ENCODE measurements around the gene SLC13A2. TPM values are rescaled to one million over a fixed set of nuclear protein-coding genes. Genes with fewer than 3 reads are reported as not detected.

Gene SLC13A2
- total RNA-seq, 2 donors from 2014 or later: 1.8 TPM; not detected in 1

DNA sequence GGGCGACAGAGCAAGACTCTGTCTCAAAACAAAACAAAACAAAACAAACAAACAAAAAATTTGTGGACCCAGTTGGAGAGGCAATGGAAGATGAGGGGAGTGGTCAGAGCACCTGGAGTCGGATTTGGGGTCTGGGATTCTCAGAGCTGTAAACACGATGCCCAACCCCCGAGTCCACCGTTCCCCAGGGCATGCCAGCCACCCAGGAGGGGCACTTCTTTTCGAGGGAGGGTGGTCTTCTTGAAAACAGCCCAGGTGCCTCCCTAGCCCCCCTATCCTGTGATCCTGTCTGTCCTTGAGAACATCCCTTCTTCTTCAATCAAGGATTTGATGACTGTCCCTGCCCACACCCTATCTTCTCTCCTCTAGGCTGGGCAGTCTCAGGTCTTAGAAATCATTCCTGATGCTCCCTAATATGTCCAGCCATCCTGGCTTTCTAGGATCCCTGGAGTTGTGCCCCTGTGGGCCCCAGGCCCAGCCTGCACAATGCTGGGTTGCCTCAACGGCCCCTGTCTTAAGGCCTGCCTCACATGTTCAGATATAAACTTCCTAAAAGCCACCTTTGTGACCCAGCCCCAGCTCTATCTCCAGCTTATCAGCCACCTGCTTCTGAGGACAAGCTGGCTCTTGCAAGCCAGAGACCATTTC, 3.1 kb upstream of the SLC13A2 start:
- peaks cover 8% of the 10 kb centered on the region for H3K4me1 ChIP-seq
- ATAC-seq (no peak), DNase-seq (peak in 1 of 4 donors; percentile 51)
- TF ChIP-seq POLR2A (IDR thresholded peaks at IDR 0.05): no peak
- TF ChIP-seq, protein P1, sequence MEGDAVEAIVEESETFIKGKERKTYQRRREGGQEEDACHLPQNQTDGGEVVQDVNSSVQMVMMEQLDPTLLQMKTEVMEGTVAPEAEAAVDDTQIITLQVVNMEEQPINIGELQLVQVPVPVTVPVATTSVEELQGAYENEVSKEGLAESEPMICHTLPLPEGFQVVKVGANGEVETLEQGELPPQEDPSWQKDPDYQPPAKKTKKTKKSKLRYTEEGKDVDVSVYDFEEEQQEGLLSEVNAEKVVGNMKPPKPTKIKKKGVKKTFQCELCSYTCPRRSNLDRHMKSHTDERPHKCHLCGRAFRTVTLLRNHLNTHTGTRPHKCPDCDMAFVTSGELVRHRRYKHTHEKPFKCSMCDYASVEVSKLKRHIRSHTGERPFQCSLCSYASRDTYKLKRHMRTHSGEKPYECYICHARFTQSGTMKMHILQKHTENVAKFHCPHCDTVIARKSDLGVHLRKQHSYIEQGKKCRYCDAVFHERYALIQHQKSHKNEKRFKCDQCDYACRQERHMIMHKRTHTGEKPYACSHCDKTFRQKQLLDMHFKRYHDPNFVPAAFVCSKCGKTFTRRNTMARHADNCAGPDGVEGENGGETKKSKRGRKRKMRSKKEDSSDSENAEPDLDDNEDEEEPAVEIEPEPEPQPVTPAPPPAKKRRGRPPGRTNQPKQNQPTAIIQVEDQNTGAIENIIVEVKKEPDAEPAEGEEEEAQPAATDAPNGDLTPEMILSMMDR (IDR thresholded peaks at IDR 0.05): no peak
- no peaks in the 10 kb centered on the region for H3K27me3 ChIP-seq
- WGBS, 2 donors: 78 to 81% methylated on average over 7 of the region's 7 CpGs
- no peaks in the 10 kb centered on the region for H3K36me3 ChIP-seq (replicated peaks in 1 of 2; ENCODE audit: insufficient read depth in 1 of 2, low read depth in 2 of 2)
- intact Hi-C loops (cut with DNase I): no loop called here
- no peak overlapping the region for H3K27ac ChIP-seq
- H3K9me3 ChIP-seq: no peaks in the 10 kb centered on the region
- H3K4me3 ChIP-seq: no peak overlapping the region

DNA sequence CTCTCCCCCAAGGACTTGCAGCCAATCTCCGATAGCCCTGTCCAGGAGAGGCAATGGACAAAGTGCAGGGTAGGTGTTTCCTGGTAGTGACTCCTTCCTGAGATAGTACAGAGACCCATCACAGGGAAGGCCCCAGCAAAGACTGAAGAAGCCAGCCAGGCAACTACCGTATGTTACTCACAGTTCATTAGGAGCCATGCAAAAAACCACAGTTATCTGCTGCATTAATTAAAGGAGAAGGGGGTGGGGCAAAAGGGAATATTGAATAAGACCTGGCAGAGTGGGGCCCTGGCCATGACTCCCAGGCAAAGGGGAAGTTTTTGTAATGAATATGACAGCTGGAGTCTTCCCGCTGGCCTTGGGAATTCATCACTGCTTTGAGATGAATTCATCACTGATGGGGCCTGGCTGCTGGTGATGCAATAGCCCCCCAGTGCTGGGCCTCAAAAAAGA, 2.5 kb upstream of the SLC13A2 start:
- 47 to 51% methylated on average over 3 of the region's 3 CpGs for WGBS, 2 donors
- no peaks in the 10 kb centered on the region for H3K36me3 ChIP-seq (replicated peaks in 1 of 2; ENCODE audit: insufficient read depth in 1 of 2, low read depth in 2 of 2)
- no peak for TF ChIP-seq POLR2A (IDR thresholded peaks at IDR 0.05)
- TF ChIP-seq, protein P1 (IDR thresholded peaks at IDR 0.05): no peak
- no peaks in the 10 kb centered on the region for H3K27me3 ChIP-seq
- H3K27ac ChIP-seq: no peak overlapping the region
- intact Hi-C loops (cut with DNase I): no loop called here
- DNase-seq (peak in 1 of 4 donors; percentile 24), ATAC-seq (no peak)
- H3K4me1 ChIP-seq: peaks cover 8% of the 10 kb centered on the region
- H3K4me3 ChIP-seq: no peak overlapping the region
- H3K9me3 ChIP-seq: no peaks in the 10 kb centered on the region

DNA sequence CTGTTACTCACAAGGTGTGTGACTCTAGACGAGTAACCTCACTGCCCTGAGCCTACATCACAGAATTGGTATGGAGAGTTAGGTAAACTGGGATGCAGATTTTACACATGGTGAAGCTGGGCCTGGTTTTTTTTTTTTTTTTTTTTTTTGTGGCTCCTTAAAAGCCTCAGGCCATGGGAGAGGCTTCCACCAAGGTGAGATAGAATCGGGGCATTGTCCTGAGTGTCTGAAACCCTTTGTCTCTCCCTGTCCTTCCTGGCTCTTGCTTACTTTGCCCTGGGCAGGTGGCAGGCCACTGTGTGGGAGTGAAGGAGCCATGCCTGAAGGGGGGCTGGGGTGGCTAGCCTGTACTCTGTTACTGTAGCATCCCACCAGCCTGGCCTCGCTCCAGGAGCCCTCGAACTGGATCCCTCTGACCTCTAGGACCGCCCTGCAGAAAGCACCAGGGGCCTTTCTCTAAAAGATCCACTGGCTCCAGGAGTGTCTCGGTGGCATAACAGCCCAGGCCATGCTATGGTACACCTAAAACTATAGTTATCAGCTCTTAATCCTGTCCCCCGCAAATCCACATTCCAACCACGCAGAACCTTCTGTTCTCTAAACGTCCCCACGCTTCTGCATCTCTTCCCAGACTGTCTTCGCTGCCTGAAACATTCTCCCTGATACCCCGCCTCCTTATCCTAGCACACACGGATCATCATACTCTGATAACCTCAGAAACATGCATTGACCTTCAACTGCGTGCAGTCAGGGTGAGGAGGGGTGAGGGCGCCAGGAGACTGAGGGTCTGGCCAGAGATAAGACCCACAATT, 1.7 kb upstream of the SLC13A2 start:
- ATAC-seq: no peak
- 80 to 84% methylated on average over 15 of the region's 15 CpGs for WGBS, 2 donors
- no peaks in the 10 kb centered on the region for H3K27me3 ChIP-seq
- intact Hi-C loops (cut with DNase I): no loop called here
- no peak for DNase-seq
- no peak overlapping the region for H3K4me3 ChIP-seq
- H3K4me1 ChIP-seq: peaks cover 8% of the 10 kb centered on the region
- no peaks in the 10 kb centered on the region for H3K9me3 ChIP-seq
- H3K36me3 ChIP-seq (replicated peaks in 1 of 2; ENCODE audit: insufficient read depth in 1 of 2, low read depth in 2 of 2): no peaks in the 10 kb centered on the region
- no peak overlapping the region for H3K27ac ChIP-seq
- TF ChIP-seq POLR2A (IDR thresholded peaks at IDR 0.05): no peak
- TF ChIP-seq, protein P1 (IDR thresholded peaks at IDR 0.05): no peak

DNA sequence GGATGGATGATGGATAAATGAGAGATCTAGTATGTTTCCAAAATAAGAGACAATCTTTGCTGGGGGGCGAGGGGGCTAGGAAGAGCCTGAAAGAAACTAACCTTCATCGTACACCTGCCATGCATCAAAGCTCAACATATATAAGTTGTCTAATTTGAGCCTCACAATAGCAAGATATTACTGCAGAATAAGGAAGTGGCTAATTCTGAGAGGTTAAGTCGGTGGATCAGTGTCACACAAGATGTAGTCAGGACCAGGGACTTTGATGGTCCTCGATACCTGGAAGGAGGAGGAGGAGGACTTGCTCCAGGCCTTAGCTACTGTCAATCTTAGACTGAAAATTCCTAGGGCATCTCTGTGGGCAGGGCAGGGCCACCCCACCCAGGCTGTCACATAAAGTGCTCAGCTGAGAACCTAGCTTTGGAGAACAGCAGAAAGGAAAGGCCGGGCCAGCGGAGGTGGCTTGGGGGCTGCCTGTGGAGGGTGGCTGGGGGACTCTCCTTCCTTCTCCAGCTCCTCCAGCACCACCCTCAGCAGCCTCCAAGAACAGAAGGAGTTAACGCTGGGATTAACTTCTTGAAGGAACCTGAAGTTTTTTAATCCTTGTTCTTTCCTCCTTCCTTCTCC, 460 bp upstream of the SLC13A2 start:
- H3K4me3 ChIP-seq: no peak overlapping the region
- no peak overlapping the region for H3K27ac ChIP-seq
- WGBS, 2 donors: 89 to 91% methylated on average over 7 of the region's 7 CpGs

More for the DNA sequence above, 460 bp upstream of the SLC13A2 start:
- TF ChIP-seq, protein P1 (IDR thresholded peaks at IDR 0.05): no peak
- no peak for TF ChIP-seq POLR2A (IDR thresholded peaks at IDR 0.05)
- H3K27me3 ChIP-seq: no peaks in the 10 kb centered on the region
- no peak for ATAC-seq
- H3K36me3 ChIP-seq (replicated peaks in 1 of 2; ENCODE audit: insufficient read depth in 1 of 2, low read depth in 2 of 2): no peaks in the 10 kb centered on the region
- peaks cover 8% of the 10 kb centered on the region for H3K4me1 ChIP-seq
- intact Hi-C loops (cut with DNase I): no loop called here
- DNase-seq: no peak
- H3K9me3 ChIP-seq: no peaks in the 10 kb centered on the region

Measured in body of pancreas (tissue), 4 donors.